Stimulated activated CD4-positive, alpha-beta T cell treated with anti-CD3 and anti-CD28 coated beads, Interleukin-12 subunit alpha, Interleukin-12 subunit beta, amount 100 ng/mL, for 24 hours (primary cell): ENCODE data around the gene EFHD2.

Experiments used
- DNase-seq, 2 experiments: peaks; one replicate each; pipeline ENCODE4 v3.0.0-alpha.2; 2020; ENCODE audit warnings: low read depth in 2 of 2

Gene EFHD2

GRCh38 chr1:15476927-15477326 lies 67.2 kb downstream of the EFHD2 start:
- no peak for DNase-seq

DNA sequence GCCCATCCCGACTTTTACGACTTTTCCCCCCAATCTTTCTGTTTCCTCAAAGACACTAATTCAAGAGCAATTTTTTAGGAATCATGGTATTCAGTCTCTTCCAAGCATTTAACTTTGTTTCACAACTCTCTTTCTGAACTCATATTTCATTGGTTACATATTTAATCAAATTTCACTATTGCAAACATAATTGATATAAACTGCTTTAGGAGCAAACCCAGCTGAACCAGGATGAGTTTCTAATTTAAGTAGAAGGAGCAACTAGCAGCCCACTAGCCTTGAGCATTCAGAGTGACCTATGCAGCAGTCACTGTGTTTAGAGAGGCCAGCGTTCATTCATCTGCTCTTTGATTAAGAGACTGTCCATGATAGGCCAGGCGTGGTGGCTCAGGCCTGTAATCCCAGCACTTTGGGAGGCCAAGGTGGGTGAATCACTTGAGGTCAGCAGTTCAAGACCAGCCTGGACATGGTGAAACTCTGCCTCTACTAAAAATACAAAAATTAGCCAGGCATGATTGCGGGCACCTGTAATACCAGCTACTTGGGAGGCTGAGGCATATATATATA lies 68.0 kb downstream of the EFHD2 start:
- no peak for DNase-seq
